ENCODE results near the gene PACS2.

The PACS2 gene

DNA sequence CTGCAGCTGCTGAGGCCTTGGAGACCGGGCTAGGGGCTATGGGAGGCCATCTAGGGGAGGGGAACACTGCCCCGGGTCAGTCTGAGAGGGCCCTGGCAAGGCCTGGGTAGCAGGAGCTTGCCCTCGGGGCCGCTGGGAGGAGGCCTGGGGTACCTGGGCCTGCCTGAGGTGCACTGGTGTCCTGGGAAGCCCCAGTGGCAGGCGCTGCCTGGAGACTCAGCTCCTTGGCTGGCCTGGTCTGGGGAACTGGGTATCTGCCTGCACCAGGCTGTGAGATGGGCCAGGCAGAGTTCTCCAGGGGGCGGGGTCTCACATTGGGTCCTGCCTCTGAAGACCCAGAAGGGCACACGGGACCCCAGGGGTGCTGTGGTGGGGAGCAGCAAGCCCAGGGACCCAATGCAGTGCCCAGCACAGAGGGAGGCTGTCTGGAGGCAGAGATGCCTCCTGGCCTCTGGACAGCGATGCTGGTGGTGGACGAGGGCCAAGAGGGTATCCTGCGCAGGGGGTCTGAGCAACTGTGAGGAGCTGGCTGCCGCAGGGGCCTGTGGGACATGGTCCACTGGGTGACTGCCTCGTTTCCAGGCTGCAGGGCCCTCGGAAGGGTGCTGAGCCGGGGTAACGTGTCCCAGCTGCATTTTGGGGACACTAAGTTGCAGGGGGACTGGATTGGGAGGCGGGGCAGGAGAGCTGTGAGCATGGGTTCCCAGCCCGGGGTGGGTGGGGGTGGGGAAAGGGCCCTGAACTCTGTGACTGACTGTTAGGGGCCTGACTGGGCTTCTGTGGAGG lies 97.6 kb downstream of the PACS2 start:
- Histone ChIP-seq H3K9ac (ENCODE audit: low read length in 5 of 5) (no peak overlapping the region), H3K36me3 (ENCODE audit: control insufficient read depth in 5 of 5, insufficient read depth in 5 of 5, low read length in 5 of 5) (no peaks in the 10 kb centered on the region), H3K9me3 (ENCODE audit: control insufficient read depth in 5 of 5, low read length in 5 of 5) (no peaks in the 10 kb centered on the region), H3K4me1 (ENCODE audit: control insufficient read depth in 5 of 5, insufficient read depth in 5 of 5, low read length in 5 of 5) (peaks cover 0 to 34% (median 29%) of the 10 kb centered on the region in 5 donors), H3K27me3 (ENCODE audit: control insufficient read depth in 5 of 5, insufficient read depth in 4 of 5, low read length in 5 of 5) (peaks cover 0 to 20% (median 10%) of the 10 kb centered on the region in 5 donors), H3K27ac (ENCODE audit: low read depth, low read length) (no peak overlapping the region), H3K4me3 (ENCODE audit: low read depth in 1 of 5, low read length in 5 of 5) (peak overlapping the region in 2 of 5 donors; percentile 22 to 60)

DNA sequence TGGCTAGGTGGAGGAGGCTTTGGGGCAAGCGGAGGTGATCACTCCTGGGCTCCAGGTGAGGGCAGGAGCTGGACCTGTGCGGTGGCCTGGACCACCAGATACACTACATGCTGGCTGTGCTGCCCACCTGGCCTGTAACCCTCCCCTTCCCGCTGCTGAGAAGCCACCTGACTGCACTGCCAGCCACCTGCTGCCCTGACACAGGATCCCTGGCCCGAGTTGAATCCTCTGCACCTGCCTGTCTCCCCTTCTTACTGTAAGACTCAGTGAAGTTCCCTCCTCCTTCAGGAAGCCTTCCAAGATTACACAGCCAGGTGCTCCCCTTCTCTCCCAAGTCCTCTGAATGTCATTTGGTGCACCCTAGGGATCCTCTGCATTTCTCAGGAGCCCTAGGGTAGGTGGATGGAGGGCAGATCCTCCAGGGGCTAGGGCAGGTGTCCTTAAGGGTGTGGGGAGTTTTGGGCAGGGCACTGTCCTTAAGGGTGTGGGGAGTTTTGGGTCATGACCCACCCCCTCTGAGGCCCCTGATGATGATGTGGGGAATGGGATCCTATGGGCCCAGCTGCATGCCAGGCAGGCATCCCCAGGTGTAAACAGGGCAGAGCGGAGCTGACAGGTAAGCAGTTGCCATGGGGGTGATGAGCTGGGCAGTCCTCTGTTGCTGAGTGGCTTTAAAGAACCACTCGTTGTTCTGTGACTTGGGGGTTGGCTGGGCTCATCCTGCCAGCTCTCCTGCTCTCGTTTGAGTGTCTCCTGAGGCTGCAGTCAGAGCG lies 98.4 kb downstream of the PACS2 start:
- no peak overlapping the region for H3K27ac ChIP-seq (ENCODE audit: low read depth, low read length)

DNA sequence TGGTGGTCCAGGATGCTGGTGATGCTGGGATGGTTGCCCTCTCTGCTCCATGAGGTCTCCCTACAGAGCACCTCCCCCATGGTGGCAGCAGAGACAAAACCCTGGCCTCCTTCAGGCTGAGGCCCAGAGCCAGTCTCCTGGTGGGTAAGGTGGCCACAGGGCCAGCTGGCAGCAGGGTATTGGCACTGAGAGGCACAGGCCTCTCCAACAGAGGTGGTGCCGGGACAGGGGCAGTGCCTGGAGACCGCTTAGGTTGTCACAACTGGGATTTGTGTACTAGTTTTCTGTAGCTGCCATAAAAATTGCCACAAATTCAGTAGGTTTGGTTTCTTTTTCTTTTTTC lies 99.0 kb downstream of the PACS2 start:
- H3K4me1 ChIP-seq (ENCODE audit: control insufficient read depth in 5 of 5, insufficient read depth in 5 of 5, low read length in 5 of 5): peaks cover 0 to 34% (median 29%) of the 10 kb centered on the region in 5 donors
- no peak overlapping the region for H3K4me3 ChIP-seq (ENCODE audit: low read depth in 1 of 5, low read length in 5 of 5)
- H3K36me3 ChIP-seq (ENCODE audit: control insufficient read depth in 5 of 5, insufficient read depth in 5 of 5, low read length in 5 of 5): no peaks in the 10 kb centered on the region
- H3K27ac ChIP-seq (ENCODE audit: low read depth, low read length): no peak overlapping the region
- H3K9me3 ChIP-seq (ENCODE audit: control insufficient read depth in 5 of 5, low read length in 5 of 5): no peaks in the 10 kb centered on the region
- H3K27me3 ChIP-seq (ENCODE audit: control insufficient read depth in 5 of 5, insufficient read depth in 4 of 5, low read length in 5 of 5): peaks cover 0 to 20% (median 10%) of the 10 kb centered on the region in 5 donors
- no peak overlapping the region for H3K9ac ChIP-seq (ENCODE audit: low read length in 5 of 5)

More for the DNA sequence above, 98.4 kb downstream of the PACS2 start:
- no peaks in the 10 kb centered on the region for H3K9me3 ChIP-seq (ENCODE audit: control insufficient read depth in 5 of 5, low read length in 5 of 5)
- no peak overlapping the region for H3K4me3 ChIP-seq (ENCODE audit: low read depth in 1 of 5, low read length in 5 of 5)
- H3K4me1 ChIP-seq (ENCODE audit: control insufficient read depth in 5 of 5, insufficient read depth in 5 of 5, low read length in 5 of 5): peaks cover 0 to 34% (median 29%) of the 10 kb centered on the region in 5 donors
- peaks cover 0 to 20% (median 10%) of the 10 kb centered on the region in 5 donors for H3K27me3 ChIP-seq (ENCODE audit: control insufficient read depth in 5 of 5, insufficient read depth in 4 of 5, low read length in 5 of 5)
- no peak overlapping the region for H3K9ac ChIP-seq (ENCODE audit: low read length in 5 of 5)
- no peaks in the 10 kb centered on the region for H3K36me3 ChIP-seq (ENCODE audit: control insufficient read depth in 5 of 5, insufficient read depth in 5 of 5, low read length in 5 of 5)

- Histone ChIP-seq H3K4me3 (ENCODE audit: low read depth in 1 of 5, low read length in 5 of 5) (peak overlapping the region; percentile 19 to 58 (median 53)), H3K9me3 (ENCODE audit: control insufficient read depth in 5 of 5, low read length in 5 of 5) (no peaks in the 10 kb centered on the region), H3K27me3 (ENCODE audit: control insufficient read depth in 5 of 5, insufficient read depth in 4 of 5, low read length in 5 of 5) (peaks cover 0 to 20% (median 10%) of the 10 kb centered on the region in 5 donors), H3K36me3 (ENCODE audit: control insufficient read depth in 5 of 5, insufficient read depth in 5 of 5, low read length in 5 of 5) (no peaks in the 10 kb centered on the region), H3K27ac (ENCODE audit: low read depth, low read length) (no peak overlapping the region), H3K4me1 (ENCODE audit: control insufficient read depth in 5 of 5, insufficient read depth in 5 of 5, low read length in 5 of 5) (peaks cover 0 to 44% (median 37%) of the 10 kb centered on the region in 5 donors), H3K9ac (ENCODE audit: low read length in 5 of 5) (peak overlapping the region in 3 of 5 donors; percentile 33 to 46 (median 44))
Measured at GRCh38 chr14:105414456-105415371, 100.2 kb downstream of the PACS2 start.

GRCh38 chr14:105415481-105416428 lies 101.2 kb downstream of the PACS2 start:
- peaks cover 0 to 47% (median 40%) of the 10 kb centered on the region in 5 donors for H3K4me1 ChIP-seq (ENCODE audit: control insufficient read depth in 5 of 5, insufficient read depth in 5 of 5, low read length in 5 of 5)
- H3K9ac ChIP-seq (ENCODE audit: low read length in 5 of 5): peak overlapping the region in 3 of 5 donors; percentile 33 to 46 (median 43)
- no peaks in the 10 kb centered on the region for H3K9me3 ChIP-seq (ENCODE audit: control insufficient read depth in 5 of 5, low read length in 5 of 5)
- peaks cover 0 to 16% (median 7%) of the 10 kb centered on the region in 5 donors for H3K27me3 ChIP-seq (ENCODE audit: control insufficient read depth in 5 of 5, insufficient read depth in 4 of 5, low read length in 5 of 5)
- H3K27ac ChIP-seq (ENCODE audit: low read depth, low read length): no peak overlapping the region
- H3K4me3 ChIP-seq (ENCODE audit: low read depth in 1 of 5, low read length in 5 of 5): peak overlapping the region; percentile 19 to 58 (median 53)
- H3K36me3 ChIP-seq (ENCODE audit: control insufficient read depth in 5 of 5, insufficient read depth in 5 of 5, low read length in 5 of 5): no peaks in the 10 kb centered on the region

GRCh38 chr14:105416671-105417070 lies 102.1 kb downstream of the PACS2 start:
- Histone ChIP-seq H3K27me3 (ENCODE audit: control insufficient read depth in 5 of 5, insufficient read depth in 4 of 5, low read length in 5 of 5) (peaks cover 0 to 13% (median 2%) of the 10 kb centered on the region in 5 donors), H3K9me3 (ENCODE audit: control insufficient read depth in 5 of 5, low read length in 5 of 5) (no peaks in the 10 kb centered on the region), H3K4me1 (ENCODE audit: control insufficient read depth in 5 of 5, insufficient read depth in 5 of 5, low read length in 5 of 5) (peaks cover 1 to 49% (median 42%) of the 10 kb centered on the region in 5 donors), H3K27ac (ENCODE audit: low read depth, low read length) (no peak overlapping the region), H3K9ac (ENCODE audit: low read length in 5 of 5) (no peak overlapping the region), H3K4me3 (ENCODE audit: low read depth in 1 of 5, low read length in 5 of 5) (no peak overlapping the region), H3K36me3 (ENCODE audit: control insufficient read depth in 5 of 5, insufficient read depth in 5 of 5, low read length in 5 of 5) (no peaks in the 10 kb centered on the region)

DNA sequence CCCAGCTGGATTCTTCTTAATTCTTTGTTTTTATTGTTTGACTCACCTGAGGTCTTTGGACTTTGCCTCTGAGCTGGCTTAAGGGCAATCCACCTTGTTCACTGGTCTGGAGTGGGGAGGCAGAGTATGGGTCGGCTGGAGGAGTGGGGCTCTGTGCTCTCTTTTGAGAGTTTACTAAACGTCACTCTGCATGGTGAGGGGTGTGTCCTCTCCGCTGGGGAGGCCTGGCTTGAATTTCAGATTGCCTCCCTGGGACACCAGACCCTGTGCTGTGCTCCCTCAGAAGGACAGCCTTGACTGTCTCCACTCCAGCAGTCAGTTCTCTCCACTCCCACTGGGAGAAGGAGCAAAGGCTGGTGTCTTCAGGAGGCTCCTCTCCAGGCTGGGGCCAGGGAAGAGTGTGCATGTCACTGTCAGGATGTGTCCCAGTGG lies 103.2 kb downstream of the PACS2 start:
- Histone ChIP-seq H3K4me1 (ENCODE audit: control insufficient read depth in 5 of 5, insufficient read depth in 5 of 5, low read length in 5 of 5) (peaks cover 1 to 56% (median 46%) of the 10 kb centered on the region in 5 donors), H3K4me3 (ENCODE audit: low read depth in 1 of 5, low read length in 5 of 5) (no peak overlapping the region), H3K27me3 (ENCODE audit: control insufficient read depth in 5 of 5, insufficient read depth in 4 of 5, low read length in 5 of 5) (peaks cover 0 to 7% (median 2%) of the 10 kb centered on the region in 5 donors)

GRCh38 chr14:105418269-105419194 lies 104.0 kb downstream of the PACS2 start:
- Histone ChIP-seq H3K27me3 (ENCODE audit: control insufficient read depth in 5 of 5, insufficient read depth in 4 of 5, low read length in 5 of 5) (peaks cover 0 to under 1% (median 0%) of the 10 kb centered on the region in 5 donors), H3K27ac (ENCODE audit: low read depth, low read length) (no peak overlapping the region), H3K9me3 (ENCODE audit: control insufficient read depth in 5 of 5, low read length in 5 of 5) (no peaks in the 10 kb centered on the region), H3K4me3 (ENCODE audit: low read depth in 1 of 5, low read length in 5 of 5) (peak overlapping the region in 4 of 5 donors; percentile 69 to 93 (median 80)), H3K4me1 (ENCODE audit: control insufficient read depth in 5 of 5, insufficient read depth in 5 of 5, low read length in 5 of 5) (peaks cover 1 to 52% (median 44%) of the 10 kb centered on the region in 5 donors), H3K9ac (ENCODE audit: low read length in 5 of 5) (peak overlapping the region; percentile 87 to 96 (median 91)), H3K36me3 (ENCODE audit: control insufficient read depth in 5 of 5, insufficient read depth in 5 of 5, low read length in 5 of 5) (no peaks in the 10 kb centered on the region)

More for the DNA sequence above, 103.2 kb downstream of the PACS2 start:
- no peak overlapping the region for H3K9ac ChIP-seq (ENCODE audit: low read length in 5 of 5)
- no peak overlapping the region for H3K27ac ChIP-seq (ENCODE audit: low read depth, low read length)
- no peaks in the 10 kb centered on the region for H3K36me3 ChIP-seq (ENCODE audit: control insufficient read depth in 5 of 5, insufficient read depth in 5 of 5, low read length in 5 of 5)
- no peaks in the 10 kb centered on the region for H3K9me3 ChIP-seq (ENCODE audit: control insufficient read depth in 5 of 5, low read length in 5 of 5)
